Right lobe of liver (tissue), 4 donors: ENCODE results near the gene OR6C3.
"Not testable (repeated sequence)": the region's sequence is repeated elsewhere in the genome, so short reads cannot be mapped to it uniquely, and the experiment has no call there.

ENCODE experiments used
- CTCF ChIP-seq, 4 donors: fragments of 200-600 bp in 3 of 4; fragments of 450-650 bp in 1 of 4; IDR thresholded peaks; one replicate each; pipeline versions ENCODE4 v1.5.1 to v1.8.0; 2016 to 2022; ENCODE audit warnings: antibody characterized with exemption in 4 of 4, mild to moderate bottlenecking in 2 of 4
- POLR2A ChIP-seq: fragments of 450-650 bp; IDR thresholded peaks from one replicate; pipeline ENCODE4 v1.6.1; 2017; ENCODE audit warnings: antibody characterized with exemption, mild to moderate bottlenecking
- donor health status: DM: no; HTN: no; CAD: no.
- donor health status: DM: no; HTN: no; CAD: no.
- donor health status: DM: no; HTN: yes; CAD: no.

- not testable (repeated sequence) for TF ChIP-seq CTCF (IDR thresholded peaks at IDR 0.05); POLR2A
Measured at GRCh38 chr12:55325801-55326200, 4.7 kb upstream of the OR6C3 start.
